ENCODE measurements around the gene OPTN. TPM values are rescaled to one million over a fixed set of nuclear protein-coding genes. Genes with fewer than 3 reads are reported as not detected.

The OPTN gene
- 46.9 to 53.3 TPM (median 51.3 TPM) in 5 replicates for total RNA-seq (2022; extraction: Qiagen RNA extraction; ENCODE audit: low read depth)

GRCh38 chr10:13099666-13100348 lies at the start of gene OPTN:
Gene OPTN, plus strand, starts transcription at chr10:13100163. Its CDS starts 8,960 bp downstream, at chr10:13109123.

GRCh38 chr10:13160934-13161856 lies 61.2 kb downstream of the OPTN start, which contains the start of gene MCM10:
Gene MCM10, plus strand, starts transcription at chr10:13161558. Its CDS starts 2,645 bp downstream, at chr10:13164203.

Other genes starting within 250 kb of the OPTN start
- 0.86 to 1.3 TPM (median 0.91 TPM) in 5 replicates for gene CCDC3, start 98.5 kb upstream of the OPTN start, total RNA-seq (2022; extraction: Qiagen RNA extraction; ENCODE audit: low read depth)
- gene MCM10, start 61.4 kb downstream of the OPTN start, total RNA-seq (2022; extraction: Qiagen RNA extraction; ENCODE audit: low read depth) = 19.7 to 24.0 TPM (median 21.3 TPM) in 5 replicates
- not detected in 5 replicates for gene UCMA, start 134.2 kb downstream of the OPTN start, total RNA-seq (2022; extraction: Qiagen RNA extraction; ENCODE audit: low read depth)
- gene PHYH, start 199.9 kb downstream of the OPTN start, total RNA-seq (2022; extraction: Qiagen RNA extraction; ENCODE audit: low read depth) = 30.4 to 33.4 TPM (median 31.6 TPM) in 5 replicates
- 57.0 to 70.5 TPM (median 66.0 TPM) in 5 replicates for gene SEPHS1, start 248.1 kb downstream of the OPTN start, total RNA-seq (2022; extraction: Qiagen RNA extraction; ENCODE audit: low read depth)